HG02678 (cell line): ENCODE data around the gene CCDC198.

ENCODE experiments used
- ATAC-seq: cut with Tn5 transposase; IDR thresholded peaks from one replicate; pipeline ENCODE4 v1.9.1; 2021; ENCODE audit warnings: mild to moderate bottlenecking, moderate library complexity; ENCODE audit not compliant: unreplicated experiment

The CCDC198 gene, protein sequence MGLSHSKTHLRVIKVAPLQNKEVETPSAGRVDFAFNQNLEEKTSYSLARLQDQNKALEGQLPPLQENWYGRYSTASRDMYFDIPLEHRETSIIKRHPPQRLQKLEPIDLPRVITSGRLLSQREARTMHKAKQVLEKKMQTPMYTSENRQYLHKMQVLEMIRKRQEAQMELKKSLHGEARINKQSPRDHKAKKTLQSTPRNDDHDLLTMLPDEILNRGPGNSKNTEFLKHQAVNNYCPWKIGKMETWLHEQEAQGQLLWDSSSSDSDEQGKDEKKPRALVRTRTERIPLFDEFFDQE

DNA sequence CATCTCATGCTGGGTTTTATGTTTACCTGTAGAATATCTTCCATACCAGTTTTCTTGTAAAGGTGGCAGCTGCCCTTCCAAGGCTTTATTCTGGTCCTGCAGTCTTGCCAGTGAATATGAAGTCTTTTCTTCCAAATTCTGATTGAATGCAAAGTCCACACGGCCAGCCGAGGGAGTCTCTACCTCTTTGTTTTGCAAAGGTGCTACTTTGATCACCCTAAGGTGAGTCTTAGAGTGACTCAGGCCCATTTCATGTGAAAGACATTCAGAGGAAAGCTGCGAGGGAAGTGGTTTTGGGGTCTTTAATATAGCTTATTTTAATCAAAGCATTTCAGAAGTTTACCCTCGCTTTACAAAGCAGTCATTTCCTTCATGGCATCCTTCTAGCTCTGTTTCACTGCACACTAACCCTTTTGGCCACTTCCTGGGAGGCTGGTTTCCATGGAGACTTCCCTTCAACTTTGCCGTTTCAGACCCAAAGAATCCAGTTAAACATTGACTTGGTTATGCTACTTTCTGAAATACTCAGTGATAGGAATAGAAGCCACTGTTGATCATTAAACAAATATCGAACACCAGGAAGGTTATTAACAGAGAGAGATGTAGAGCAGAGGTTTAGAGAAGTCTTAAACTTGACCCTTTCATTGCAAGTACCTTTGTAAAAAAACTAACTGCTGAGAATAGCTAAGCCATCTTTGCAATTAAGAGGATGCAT lies at the start of gene CCDC198:
Gene CCDC198, minus strand, starts transcription at position 391 of the 715 bp plus-strand sequence. Its CDS starts 142 bp downstream, at position 249.
- ATAC-seq, result peak; percentile 71

DNA sequence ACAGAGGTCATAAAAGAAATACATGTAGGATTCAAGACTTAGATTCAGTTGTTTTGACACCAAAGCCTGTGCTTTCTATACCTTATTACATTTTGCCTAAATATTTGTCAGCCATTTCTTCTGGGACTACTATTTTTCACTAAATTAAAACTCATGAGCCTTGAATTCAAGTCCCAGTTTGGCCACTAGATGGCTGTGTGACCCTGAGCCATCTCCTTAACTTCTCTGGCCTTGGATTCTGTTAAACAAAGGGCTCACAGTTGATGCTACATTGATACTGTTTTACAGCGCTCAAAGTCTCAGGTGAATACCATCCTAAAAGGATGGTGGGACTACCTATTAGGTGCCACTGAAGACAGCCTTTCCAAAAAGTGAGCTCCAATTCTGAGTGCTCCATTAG lies 39.6 kb upstream of the CCDC198 start:
- ATAC-seq, result peak; percentile 70

DNA sequence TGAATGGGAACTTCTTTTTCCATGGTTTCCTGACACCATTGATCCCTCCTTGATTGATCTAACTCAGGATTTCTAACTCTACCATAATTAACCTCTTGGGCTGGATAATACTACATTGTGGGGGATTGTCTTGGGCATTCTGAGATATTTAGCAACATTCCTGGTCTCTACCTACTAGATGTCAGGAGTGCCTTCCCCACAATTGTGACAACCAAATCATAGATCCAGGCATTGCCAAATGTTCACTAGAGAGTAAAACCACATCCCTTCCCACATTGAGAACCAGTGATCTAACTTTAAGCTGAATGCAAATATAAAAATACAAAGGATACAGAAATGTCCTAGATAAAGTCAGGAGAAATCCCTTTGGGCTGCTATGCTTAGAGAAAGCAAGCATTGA lies 36.9 kb upstream of the CCDC198 start:
- no peak for ATAC-seq

DNA sequence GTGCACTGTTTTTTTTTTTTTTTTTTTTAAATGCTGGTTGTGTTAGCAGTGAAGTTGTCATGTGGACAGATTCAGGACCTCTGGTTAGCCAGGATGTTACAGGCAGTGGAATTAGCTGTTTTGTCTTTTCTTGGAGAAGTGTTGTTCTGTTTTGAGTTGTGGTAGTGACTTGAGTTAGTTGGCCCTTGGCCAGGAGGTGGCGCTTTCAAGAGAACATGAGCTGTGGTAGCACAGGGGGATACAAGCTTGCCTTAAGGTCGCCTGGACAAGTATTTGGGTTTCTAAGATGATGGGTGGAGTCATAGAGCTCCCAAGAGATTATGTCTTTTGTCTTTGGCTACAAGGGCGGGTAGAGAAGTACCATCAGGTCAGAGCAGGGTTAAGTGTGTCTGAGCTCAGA lies 33.3 kb upstream of the CCDC198 start:
- no peak for ATAC-seq

DNA sequence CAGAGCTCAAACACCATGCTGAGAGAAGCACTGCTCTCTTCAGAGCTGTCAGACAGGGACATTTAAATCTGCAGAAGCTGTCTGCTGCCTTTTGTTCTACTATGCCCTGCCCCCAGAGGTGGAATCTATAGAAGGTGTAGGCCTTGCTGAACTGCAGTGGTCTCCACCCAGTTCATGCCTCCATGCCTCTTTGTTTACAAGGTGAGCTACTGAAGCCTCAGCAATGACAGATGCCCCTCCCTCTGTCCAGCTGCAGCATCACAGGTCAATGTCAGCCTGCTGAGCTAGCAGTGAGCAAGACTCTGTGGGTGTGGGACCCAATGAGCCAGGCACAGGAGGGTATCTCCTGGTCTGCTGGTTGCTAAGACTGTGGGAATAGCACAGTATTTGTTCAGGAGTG lies 25.4 kb upstream of the CCDC198 start:
- no peak for ATAC-seq

DNA sequence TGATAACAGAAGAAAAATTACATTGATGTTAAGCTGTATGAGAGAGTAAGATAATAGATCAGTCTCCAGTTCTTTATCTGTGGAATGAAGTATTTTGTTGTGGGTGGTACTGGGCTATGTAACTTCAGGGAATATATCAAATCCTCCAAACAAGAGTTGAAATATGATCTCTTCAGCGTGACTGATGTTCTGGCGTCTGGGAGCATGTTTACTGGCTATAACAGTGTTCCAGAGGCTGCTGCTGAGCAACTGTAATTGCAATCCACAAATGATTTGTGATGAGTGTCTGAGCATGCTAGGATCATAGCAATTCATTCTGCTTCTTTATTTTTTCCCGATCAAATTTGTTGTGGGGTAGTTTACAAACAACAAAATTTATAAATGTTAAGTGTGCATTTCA lies 18.6 kb upstream of the CCDC198 start:
- ATAC-seq, result no peak

DNA sequence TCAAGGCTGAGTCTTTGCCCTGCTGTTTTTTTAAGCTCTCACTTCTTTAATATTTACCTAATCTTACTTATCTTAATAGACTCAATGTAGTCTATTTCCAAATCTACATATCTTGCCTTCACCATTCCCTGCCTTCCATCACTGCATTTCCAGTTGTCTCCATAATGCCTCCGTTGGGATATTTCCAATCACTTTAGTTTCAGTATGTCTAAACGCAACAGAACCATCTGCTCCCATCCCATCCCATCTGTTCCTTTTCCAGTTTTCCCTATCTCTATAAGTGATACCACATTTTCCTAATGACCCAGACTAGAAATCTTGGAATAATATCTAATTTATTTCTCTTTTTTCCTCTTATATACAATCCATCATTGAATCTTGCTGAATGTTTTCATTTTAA lies 15.1 kb upstream of the CCDC198 start:
- ATAC-seq, result no peak

DNA sequence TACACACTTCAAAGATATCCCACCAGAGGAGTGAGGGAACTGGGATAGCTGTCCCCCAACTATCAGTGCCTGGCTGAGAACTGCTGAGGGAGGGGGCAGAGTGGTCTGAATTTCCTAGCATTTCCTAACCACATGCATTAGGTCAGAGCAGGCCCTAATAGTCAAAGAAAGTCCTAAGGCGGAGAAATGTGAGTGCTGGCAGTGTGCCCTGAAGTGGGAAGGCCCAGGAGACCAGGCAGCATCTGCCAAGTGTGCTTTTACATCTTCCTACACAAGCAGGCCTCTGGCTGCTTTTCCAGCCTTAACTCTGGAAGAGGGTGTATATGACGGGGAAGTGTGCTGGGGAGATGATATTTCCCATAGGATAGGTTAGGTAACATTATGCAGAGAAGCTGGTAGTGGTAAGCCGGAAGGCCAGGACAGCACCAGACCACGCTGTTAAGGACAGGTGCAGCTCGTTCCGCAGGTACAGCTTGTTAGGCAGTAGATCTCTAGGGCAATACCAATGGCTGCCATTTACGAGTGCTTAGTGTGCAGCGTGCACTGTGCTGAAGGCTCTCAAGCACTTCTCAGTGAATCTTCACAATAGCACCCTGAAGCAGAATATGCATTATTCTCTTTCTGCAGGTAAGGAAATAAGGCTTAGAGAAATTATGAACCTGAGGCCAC lies 9.1 kb upstream of the CCDC198 start:
- ATAC-seq, result no peak

DNA sequence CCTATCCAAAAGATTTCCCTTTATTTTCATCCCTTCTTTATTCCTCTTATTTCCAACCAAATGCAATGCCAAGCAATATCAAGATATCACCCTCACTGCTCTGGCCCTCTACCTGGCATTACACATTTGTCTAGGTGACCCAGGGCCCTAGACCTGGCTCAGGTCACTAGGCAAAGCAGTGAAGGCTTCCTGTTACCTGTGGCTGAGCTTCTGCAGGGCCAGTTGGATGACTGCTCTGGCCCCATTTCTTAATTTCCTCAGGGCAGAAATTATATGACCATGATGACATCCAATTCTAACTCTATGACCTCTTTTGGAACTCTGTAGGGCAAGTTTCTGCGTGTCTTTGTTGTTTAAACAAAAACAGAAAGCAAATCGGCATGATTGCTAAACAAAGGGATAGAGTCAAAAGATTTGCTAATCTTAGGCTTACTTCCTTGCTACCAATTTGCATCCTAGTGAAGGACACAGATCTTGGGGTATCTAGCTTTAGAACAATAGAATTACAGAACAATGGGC lies 7.4 kb upstream of the CCDC198 start:
- no peak for ATAC-seq

DNA sequence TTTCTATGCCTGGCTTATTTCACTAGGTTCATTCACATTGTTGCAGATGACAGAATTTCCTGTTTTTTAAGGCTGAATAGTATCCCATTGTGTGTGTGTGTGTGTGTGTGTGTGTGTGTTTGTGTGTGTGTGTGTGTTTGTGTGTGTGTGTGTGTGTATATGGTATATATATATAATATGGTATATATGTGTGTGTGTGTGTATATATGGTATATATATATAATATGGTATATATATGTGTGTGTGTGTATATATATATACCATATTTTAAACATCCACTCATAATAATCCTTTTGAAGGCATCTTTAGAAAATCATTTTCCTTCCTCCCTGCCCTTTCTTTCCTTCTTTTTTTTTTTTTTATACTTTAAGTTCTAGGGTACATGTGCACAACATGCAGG lies 5.0 kb upstream of the CCDC198 start:
- ATAC-seq, result no peak

DNA sequence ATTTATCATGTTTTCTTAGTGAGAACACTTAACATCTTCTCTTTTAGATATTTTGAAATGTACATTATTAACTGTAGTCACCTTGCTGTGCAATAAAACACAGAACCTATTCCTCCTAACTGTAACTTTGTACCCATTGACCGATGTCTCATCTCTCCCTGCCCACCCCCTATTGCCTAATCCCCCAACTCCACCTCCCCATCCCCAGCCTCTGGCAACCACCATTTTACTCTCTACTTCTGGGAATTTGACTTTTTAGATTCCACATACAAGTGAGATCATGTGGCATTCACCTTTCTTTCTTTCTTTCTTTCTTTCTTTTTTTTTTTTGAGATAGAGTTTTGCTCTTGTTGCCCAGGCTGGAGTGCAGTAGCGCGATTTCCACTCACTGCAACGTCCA lies 4.4 kb upstream of the CCDC198 start:
- ATAC-seq, result no peak

DNA sequence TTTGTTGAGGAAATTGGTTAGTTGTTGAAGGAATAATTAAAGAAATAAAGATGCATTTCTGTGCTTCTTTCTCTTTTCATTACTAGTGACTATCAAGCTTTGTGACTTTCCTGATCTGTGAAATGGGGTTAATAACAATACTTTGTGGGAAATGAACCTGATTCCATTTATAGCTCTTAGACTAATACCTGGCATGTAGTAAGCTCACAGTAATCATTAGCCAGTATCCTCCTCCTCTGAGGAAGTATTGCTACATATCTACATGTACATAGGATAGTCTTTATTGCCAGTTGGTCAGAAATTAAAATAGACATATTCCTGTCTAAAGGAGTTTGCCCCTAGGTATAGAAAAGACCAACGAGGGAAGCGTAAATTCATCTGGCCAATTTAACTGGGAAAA lies 1.8 kb upstream of the CCDC198 start:
- peak; percentile 24 for ATAC-seq

DNA sequence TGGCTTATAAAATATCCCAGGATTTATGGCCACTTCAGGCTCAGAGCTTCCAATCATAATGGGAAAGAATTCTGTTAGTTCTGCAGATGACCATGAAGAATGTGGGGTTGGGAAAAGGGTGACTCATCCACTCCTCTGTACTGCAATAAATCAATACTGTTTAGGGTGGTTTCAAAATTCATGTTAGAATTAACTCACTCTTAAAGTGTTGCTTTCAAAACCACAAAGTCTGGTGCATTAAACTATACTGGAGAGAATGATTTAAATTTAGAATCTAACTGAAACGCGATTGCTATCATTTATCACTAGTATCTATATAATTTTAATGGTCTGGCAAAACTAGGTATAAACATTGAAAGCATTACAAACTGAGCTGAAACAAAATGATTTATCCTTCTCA lies 798 bp downstream of the CCDC198 start:
- ATAC-seq, result no peak

DNA sequence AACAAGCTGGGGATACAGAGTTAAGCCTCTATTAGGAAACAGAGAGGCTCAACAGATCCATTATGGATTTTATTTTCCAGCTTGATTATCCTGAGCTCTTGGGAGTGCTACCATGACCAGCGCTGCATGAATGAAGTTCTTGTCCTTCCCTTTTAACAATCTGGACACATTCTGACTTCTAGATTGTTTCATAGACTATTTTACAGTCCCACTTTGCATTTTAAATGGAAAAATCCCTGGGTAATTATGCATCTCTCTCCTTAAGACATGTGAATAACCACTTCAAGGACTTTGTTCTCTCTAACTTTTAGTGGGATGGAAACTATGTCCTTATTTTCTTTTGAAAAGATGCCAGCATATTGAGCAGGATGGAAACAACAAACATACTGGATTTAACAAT lies 2.0 kb downstream of the CCDC198 start:
- no peak for ATAC-seq

DNA sequence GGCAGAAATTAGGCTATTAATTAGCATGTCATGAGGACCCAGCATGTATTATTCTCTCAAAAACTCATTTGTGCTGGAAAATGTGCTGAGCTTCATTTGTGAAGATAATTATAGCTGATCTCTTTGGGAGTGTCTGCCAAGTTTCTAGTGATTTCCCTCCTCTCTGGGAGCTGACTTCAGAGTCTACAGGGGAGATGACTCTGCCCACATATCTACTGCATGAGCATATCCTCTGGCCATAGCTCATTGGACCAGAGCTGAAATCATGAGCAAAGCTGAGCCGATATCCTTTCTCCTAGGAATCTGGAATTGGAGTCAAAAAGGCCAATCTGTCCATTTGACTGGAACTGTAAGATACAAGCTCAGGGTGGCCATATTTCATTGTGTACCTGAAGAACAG lies 5.9 kb downstream of the CCDC198 start:
- ATAC-seq, result no peak

DNA sequence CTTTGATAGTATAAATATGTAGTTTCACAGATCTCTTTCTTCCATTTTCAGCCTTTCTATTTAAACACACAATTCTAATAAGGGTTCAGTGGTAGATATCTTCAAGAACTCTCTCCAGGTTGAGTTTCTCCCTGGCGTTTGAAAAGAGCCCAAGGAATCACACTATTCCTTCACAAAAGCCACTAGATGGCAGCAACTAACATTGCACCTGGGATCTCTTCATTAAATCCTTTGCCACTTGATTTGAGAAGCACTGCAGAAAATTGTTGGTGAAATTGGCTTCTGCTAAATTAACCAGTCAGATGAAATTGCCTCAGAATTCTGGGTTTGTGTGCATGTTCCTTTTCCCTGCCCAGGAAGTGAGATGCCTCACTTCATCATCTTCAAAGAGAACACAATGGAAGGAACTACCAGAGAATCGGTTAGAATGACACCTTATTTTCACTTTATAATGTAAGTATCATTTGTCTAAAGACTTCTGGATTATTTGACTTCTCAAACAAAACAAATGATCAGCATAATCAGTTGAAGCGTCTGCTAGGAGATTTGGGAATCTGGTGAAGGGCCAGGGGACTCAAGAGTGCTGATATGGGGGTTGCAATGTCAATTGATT lies 6.8 kb downstream of the CCDC198 start:
- no peak for ATAC-seq

DNA sequence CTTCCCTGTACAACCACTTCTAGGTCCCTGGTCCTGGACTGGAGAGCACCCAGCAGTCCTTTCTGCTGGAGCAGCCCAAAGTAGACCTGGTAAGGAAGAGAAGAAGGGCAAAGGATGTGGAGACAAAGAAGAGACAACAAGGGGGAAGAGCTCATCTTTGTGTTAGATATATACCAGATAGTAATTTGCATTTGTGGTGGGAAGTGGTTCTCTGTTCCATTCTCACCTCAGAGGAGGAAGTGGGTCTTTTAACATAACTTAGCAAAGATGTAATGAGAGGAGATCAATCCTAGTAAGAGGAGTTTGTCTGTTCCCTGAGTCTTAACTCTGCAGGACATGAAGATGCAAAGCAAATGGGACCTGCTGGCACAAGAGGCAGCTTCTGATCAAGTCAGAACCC lies 8.0 kb downstream of the CCDC198 start:
- peak; percentile 97 for ATAC-seq

DNA sequence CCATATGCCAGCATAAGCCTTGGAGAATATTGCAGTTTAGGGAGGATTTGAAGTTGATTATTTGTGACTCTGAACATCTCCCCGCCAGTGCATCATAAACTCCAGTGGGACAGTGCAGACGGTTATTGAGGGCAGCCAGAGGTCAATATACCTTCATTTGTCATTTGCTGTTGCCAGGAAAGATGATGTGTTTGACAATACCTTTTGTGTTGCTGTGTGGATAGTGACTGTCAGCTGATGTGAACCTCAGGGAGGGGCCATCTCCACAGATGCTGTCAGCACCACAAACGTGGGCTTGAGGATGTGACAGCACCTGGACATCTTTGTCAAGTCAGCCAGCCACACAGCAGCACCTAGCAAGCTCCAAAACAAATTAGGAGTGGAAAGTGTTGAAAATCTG lies 11.5 kb downstream of the CCDC198 start:
- no peak for ATAC-seq

DNA sequence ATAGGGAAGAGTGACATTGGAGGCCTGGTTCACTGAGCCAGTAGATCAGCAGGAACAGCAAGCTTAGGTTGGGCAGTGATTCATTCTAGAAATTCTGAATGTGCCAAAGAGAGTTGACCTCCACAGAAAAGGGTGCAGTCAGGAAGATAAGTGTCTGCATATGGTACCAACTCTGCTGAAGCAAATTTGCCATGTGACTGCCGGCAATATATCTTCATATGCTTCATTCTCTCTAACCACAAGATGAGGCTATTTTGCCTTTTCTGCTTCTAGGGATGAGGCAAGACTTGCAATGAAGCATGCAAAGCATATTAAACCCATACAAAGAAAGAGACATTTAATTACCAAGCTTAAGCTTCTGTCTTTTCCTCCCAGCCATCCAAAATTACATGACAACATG lies 13.6 kb downstream of the CCDC198 start:
- ATAC-seq, result no peak

DNA sequence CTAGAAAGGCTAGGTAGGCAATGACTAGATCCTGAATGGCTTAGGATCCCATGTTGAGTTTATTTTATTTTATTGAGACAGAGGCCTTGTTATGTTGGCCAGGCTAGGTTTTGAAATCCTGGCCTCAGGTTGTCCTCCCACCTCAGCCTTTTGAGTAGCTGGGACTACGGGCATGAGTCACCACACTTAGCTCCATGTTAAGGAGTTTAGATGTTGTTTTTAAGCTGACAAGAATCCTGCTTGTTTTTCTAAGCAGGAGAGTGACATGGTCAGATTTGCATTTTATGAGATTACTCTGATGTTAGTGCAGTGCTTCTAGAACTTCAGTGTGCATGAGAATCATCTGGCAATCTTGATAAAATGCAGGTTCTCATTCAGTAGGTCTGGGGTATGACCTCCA lies 14.5 kb downstream of the CCDC198 start:
- no peak for ATAC-seq

DNA sequence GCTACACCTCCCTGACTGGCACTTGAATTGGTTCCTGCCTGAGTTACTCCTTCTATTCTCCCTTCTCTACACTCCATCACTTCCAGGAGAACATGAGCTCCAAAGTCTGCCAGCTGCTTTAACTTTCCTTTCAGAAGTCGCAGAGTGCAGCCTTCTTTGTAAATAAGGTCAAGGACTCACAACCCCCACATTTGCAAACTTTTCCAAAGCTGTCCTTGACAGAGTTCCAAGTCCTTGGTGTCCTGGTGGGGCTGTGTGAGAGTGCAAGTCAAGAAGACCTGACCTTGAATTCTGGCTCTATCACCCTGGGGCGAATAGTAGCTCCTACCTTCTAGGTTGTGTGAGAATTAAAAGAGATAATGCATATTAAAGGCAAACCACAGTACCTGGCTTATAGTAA lies 15.6 kb downstream of the CCDC198 start:
- ATAC-seq, result no peak
